ENCODE measurements around the gene C1QL3. TPM values are rescaled to one million over a fixed set of nuclear protein-coding genes. Genes with fewer than 3 reads are reported as not detected.

C1QL3 gene
- total RNA-seq, 2 donors from 2014 or later = not detected

DNA sequence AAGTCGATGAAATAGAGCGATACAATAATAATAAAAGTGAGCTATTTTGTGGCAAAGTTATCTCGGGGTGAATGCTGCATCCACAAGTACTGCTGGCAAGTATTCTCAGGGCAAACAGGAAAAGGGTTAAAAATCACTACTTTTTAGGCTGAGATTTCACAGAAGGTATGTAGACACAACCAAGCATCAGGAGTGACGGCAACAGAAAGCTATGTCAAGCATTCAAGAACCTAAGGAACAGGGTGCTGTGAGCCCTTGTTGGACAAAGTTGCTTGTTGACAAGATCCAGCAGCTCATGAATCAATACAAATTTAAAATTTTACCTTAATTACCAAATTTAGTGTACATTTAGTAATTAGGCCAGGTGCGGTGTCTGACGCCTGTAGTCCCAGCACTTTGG is 41.2 kb upstream of the C1QL3 start:
- Histone ChIP-seq H3K27me3 (no peaks in the 10 kb centered on the region), H3K36me3 (replicated peaks in 1 of 2; ENCODE audit: insufficient read depth in 1 of 2, low read depth in 2 of 2) (no peaks in the 10 kb centered on the region), H3K4me3 (no peak overlapping the region), H3K27ac (no peak overlapping the region), H3K4me1 (no peaks in the 10 kb centered on the region), H3K9me3 (peaks cover 0 to 6% (median 0%) of the 10 kb centered on the region in 3 donors)
- DNase-seq = no peak
- 90 to 92% methylated on average over 6 of the region's 6 CpGs for WGBS, 2 donors
- intact Hi-C loops (cut with DNase I) = no loop called here
- ATAC-seq = no peak
- TF ChIP-seq, protein P1, sequence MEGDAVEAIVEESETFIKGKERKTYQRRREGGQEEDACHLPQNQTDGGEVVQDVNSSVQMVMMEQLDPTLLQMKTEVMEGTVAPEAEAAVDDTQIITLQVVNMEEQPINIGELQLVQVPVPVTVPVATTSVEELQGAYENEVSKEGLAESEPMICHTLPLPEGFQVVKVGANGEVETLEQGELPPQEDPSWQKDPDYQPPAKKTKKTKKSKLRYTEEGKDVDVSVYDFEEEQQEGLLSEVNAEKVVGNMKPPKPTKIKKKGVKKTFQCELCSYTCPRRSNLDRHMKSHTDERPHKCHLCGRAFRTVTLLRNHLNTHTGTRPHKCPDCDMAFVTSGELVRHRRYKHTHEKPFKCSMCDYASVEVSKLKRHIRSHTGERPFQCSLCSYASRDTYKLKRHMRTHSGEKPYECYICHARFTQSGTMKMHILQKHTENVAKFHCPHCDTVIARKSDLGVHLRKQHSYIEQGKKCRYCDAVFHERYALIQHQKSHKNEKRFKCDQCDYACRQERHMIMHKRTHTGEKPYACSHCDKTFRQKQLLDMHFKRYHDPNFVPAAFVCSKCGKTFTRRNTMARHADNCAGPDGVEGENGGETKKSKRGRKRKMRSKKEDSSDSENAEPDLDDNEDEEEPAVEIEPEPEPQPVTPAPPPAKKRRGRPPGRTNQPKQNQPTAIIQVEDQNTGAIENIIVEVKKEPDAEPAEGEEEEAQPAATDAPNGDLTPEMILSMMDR (IDR thresholded peaks at IDR 0.05) = no peak
- TF ChIP-seq POLR2A (IDR thresholded peaks at IDR 0.05) = no peak

DNA sequence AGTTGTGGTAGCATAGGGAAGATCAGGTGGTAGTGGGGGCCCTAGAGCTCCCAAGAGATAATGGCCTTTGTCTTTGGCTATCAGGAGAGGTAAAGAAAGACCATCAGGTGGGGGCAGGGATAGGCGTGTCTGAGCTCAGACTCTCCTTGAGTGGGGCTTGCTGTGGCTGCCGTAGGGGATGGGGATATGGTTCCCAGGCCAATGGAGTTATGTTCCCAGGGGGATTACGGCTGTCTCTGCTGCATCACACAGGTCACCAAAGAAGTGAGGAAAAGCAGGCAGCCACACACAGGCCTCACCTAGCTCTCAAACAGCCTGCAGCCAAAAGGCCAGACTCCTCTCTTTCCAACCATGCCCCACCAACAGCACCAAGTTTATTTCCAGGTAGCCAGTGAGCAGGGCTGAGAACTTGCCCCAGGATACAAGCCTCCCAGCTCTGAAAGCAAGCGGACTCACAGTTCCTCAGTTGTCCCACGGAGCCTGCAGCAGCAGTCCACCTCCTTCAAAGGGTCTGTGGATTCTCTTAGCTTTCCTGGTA is 37.6 kb upstream of the C1QL3 start:
- H3K36me3 ChIP-seq (replicated peaks in 1 of 2; ENCODE audit: insufficient read depth in 1 of 2, low read depth in 2 of 2) = no peaks in the 10 kb centered on the region
- intact Hi-C loops (cut with DNase I) = no loop called here
- ATAC-seq = no peak

DNA sequence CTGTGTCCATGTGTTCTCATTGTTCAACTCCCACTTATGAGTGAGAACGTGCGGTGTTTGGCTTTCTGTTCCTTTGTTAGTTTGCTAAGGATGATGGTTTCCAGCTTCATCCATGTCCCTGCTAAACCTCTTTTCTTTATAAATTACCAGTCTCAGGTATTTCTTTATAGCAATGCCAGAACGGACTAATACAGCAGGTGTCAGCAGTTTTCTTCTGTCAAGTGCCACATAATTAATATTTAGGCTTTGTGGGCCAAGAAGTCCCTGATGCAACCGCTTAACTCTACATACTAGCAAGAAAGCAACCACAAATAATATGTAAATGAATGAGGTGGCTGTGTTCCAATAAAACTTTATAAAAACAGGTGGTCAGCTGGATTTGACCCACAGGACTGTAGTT is 26.3 kb upstream of the C1QL3 start:
- Histone ChIP-seq H3K4me3 (no peak overlapping the region), H3K27ac (no peak overlapping the region), H3K4me1 (no peaks in the 10 kb centered on the region), H3K9me3 (no peaks in the 10 kb centered on the region), H3K36me3 (replicated peaks in 1 of 2; ENCODE audit: insufficient read depth in 1 of 2, low read depth in 2 of 2) (no peaks in the 10 kb centered on the region), H3K27me3 (no peaks in the 10 kb centered on the region)
- intact Hi-C loops (cut with DNase I) = no loop called here
- no peak for DNase-seq
- TF ChIP-seq POLR2A (IDR thresholded peaks at IDR 0.05) = no peak
- TF ChIP-seq, protein P1 (IDR thresholded peaks at IDR 0.05) = no peak
- WGBS, 2 donors = 76% methylated on average over 4 of the region's 4 CpGs
- no peak for ATAC-seq

More for the DNA sequence above, 37.6 kb upstream of the C1QL3 start:
- H3K27ac ChIP-seq = no peak overlapping the region
- no peak overlapping the region for H3K4me3 ChIP-seq
- DNase-seq = no peak
- H3K27me3 ChIP-seq = no peaks in the 10 kb centered on the region
- 52 to 58% methylated on average over 5 of the region's 5 CpGs for WGBS, 2 donors
- no peaks in the 10 kb centered on the region for H3K4me1 ChIP-seq
- peaks cover 0 to 6% (median 0%) of the 10 kb centered on the region in 3 donors for H3K9me3 ChIP-seq
- TF ChIP-seq, protein P1 (IDR thresholded peaks at IDR 0.05) = no peak
- no peak for TF ChIP-seq POLR2A (IDR thresholded peaks at IDR 0.05)

DNA sequence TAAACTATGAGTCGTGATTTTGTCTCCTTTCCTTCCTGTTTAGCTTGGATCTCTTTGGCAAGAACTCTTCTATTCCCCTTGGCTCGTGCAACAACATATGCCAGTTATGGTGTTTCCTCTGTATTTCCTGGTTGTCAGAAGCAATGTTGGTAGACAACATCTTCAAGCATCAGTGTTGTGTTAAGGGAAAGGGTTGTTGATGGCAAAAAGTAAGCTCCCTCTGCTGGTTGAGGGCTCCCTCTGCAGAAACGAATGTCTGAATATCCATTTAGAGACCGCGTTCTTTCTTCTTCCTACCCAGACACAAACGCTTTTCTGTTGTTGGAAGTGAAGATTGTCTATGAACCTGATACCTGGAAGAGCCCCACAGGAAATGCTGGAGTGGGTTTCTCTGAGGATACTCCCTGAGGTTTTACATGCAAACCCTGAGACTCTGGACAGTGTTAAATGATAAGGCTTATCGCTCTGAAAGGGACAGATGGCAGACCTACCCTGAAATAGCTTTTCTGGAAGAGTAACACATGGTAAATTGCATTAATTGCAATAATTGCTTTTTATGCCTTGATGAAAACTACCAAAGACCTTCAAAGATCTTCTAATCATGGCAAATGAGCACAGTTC is 23.5 kb upstream of the C1QL3 start:
- no peak for TF ChIP-seq POLR2A (IDR thresholded peaks at IDR 0.05)
- TF ChIP-seq, protein P1 (IDR thresholded peaks at IDR 0.05) = peak in 6 of 7 experiments; percentile 42 to 60 (median 56)
- no peaks in the 10 kb centered on the region for H3K9me3 ChIP-seq
- intact Hi-C loops (cut with DNase I) = no loop called here
- H3K27ac ChIP-seq = no peak overlapping the region
- WGBS, 2 donors = 16 to 29% methylated on average over 7 of the region's 7 CpGs
- no peaks in the 10 kb centered on the region for H3K36me3 ChIP-seq (replicated peaks in 1 of 2; ENCODE audit: insufficient read depth in 1 of 2, low read depth in 2 of 2)
- H3K27me3 ChIP-seq = no peaks in the 10 kb centered on the region
- no peaks in the 10 kb centered on the region for H3K4me1 ChIP-seq
- ATAC-seq (no peak), DNase-seq (peak in 2 of 4 donors; percentile 10 to 24)
- no peak overlapping the region for H3K4me3 ChIP-seq

DNA sequence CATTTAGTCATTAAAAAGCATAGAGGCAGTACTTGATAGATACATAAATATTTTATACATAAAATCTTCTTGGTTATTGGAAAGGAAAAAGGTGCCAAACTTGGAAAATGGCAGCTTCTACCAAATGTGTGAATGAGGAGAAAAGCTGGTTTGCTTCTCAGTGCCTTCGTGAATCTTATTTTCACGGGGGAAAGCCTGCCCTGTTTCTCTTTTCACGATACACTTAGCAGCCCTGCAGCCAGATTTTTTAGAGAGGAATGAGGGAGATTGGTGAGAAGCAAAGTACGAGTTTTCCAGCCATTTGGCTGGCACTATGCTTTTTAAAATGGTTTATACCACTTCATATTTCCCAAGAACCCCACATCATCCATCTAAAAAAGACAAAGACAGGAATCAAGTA is 22.9 kb upstream of the C1QL3 start:
- no peaks in the 10 kb centered on the region for H3K27me3 ChIP-seq
- no peak for ATAC-seq
- intact Hi-C loops (cut with DNase I) = no loop called here
- no peaks in the 10 kb centered on the region for H3K9me3 ChIP-seq
- WGBS, 2 donors = 68 to 76% methylated on average over 4 of the region's 4 CpGs
- DNase-seq = no peak
- TF ChIP-seq POLR2A (IDR thresholded peaks at IDR 0.05) = no peak
- TF ChIP-seq, protein P1 (IDR thresholded peaks at IDR 0.05) = no peak
- H3K4me1 ChIP-seq = no peaks in the 10 kb centered on the region
- H3K36me3 ChIP-seq (replicated peaks in 1 of 2; ENCODE audit: insufficient read depth in 1 of 2, low read depth in 2 of 2) = no peaks in the 10 kb centered on the region
- no peak overlapping the region for H3K27ac ChIP-seq
- no peak overlapping the region for H3K4me3 ChIP-seq
